Choroid plexus epithelial cell (primary cell): ENCODE data around the gene NCOA3.
A peak's percentile ranks its signal among the peaks of the same experiment; 100 is the strongest.
"Not testable (repeated sequence)": the region's sequence is repeated elsewhere in the genome, so short reads cannot be mapped to it uniquely, and the experiment has no call there.

ENCODE experiments used
- DNase-seq: peaks from one replicate; pipeline ENCODE4 v3.0.0-alpha.2; 2010; ENCODE audit warnings: low read depth
- H3K4me3 ChIP-seq: 2 replicates; pipeline ENCODE4 v1.5.1; 2011; ENCODE audit warnings: low read depth, mild to moderate bottlenecking, control low read depth, low read length, moderate library complexity
- TF ChIP-seq, protein P1 (sequence below): conservative IDR thresholded peaks from 2 replicates; pipeline ENCODE4 v1.5.1; 2011; ENCODE audit warnings: low read depth, mild to moderate bottlenecking, control low read depth, inconsistent platforms, low read length, moderate library complexity

The NCOA3 gene

DNA sequence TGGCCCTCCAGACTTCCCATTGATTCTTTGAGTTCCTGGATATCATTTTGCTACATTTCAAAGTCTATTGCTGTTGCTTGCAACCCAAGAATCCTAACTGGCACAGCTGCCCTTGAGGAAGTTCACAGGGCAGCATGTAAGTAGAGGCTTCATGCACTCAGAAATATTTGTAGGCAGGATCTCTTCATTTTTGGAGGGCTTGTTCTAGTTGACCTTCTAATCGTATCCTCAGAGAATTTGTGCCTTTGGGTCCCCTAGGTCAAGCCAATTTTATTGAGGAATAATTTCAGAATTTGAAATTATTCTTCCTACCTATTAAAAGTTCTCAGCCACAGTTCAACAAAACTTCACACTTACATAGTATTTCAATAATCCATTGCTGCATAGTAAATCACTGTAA, 5.6 kb upstream of the NCOA3 start:
- no peak overlapping the region for H3K4me3 ChIP-seq
- DNase-seq, result no peak
- TF ChIP-seq, protein P1, sequence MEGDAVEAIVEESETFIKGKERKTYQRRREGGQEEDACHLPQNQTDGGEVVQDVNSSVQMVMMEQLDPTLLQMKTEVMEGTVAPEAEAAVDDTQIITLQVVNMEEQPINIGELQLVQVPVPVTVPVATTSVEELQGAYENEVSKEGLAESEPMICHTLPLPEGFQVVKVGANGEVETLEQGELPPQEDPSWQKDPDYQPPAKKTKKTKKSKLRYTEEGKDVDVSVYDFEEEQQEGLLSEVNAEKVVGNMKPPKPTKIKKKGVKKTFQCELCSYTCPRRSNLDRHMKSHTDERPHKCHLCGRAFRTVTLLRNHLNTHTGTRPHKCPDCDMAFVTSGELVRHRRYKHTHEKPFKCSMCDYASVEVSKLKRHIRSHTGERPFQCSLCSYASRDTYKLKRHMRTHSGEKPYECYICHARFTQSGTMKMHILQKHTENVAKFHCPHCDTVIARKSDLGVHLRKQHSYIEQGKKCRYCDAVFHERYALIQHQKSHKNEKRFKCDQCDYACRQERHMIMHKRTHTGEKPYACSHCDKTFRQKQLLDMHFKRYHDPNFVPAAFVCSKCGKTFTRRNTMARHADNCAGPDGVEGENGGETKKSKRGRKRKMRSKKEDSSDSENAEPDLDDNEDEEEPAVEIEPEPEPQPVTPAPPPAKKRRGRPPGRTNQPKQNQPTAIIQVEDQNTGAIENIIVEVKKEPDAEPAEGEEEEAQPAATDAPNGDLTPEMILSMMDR, result no peak

DNA sequence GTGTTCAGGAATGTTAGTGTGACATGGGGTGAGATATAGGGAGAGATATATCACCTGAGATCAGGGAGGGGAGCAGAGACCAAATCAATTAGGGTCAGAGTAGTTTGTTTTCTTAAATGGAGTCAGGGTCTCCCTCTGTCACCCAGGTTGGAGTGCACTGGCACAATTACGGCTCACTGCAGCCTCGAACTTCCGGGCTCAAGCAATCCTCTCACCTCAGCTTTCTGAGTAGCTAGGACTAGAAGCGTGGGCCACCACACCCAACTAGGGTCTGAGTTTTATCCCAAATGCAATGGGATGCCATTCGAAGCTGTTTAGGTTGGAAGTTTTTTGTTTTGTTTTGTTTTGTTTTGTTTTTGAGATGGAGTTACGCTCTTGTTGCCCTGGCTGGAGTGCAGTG, 3.1 kb upstream of the NCOA3 start:
- H3K4me3 ChIP-seq, result no peak overlapping the region
- TF ChIP-seq, protein P1, result no peak
- DNase-seq, result no peak

DNA sequence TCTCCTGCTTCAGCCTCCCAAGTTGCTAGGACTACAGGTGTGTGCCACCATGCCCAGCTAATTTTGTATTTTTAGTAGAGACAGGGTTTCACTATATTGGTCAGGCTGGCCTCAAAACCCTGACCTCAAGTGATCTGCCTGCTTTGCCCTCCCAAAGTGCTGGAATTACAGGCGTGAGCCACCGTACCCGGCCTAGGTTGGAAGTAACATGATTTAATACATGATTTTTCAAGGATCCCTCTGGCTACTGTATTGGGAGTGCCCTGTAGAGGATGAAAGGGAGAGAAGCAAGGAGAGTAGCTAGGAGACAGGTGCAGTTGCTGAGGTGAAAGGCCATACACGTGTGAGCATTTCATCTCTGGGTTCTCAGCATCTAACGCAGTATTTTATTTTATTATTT, 2.6 kb upstream of the NCOA3 start:
- no peak for DNase-seq
- no peak overlapping the region for H3K4me3 ChIP-seq
- TF ChIP-seq, protein P1, result no peak

DNA sequence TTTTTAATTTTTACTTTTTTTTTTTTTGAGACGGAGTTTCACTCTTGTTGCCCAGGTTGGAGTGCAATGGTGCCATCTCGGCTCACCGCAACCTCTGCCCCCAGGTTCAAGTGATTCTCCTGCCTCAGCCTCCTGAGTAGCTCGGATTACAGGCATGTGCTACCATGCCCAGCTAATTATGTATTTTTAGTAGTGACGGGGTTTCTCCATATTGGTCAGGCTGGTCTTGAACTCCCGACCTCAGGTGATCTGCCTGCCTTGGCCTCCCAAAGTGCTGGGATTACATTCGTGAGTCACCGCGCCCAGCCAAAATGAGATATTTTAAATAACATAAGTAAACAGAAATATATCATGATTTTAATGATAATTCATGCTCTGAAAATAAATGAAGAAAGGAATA, 1.6 kb upstream of the NCOA3 start:
- not testable (repeated sequence) for H3K4me3 ChIP-seq, DNase-seq

DNA sequence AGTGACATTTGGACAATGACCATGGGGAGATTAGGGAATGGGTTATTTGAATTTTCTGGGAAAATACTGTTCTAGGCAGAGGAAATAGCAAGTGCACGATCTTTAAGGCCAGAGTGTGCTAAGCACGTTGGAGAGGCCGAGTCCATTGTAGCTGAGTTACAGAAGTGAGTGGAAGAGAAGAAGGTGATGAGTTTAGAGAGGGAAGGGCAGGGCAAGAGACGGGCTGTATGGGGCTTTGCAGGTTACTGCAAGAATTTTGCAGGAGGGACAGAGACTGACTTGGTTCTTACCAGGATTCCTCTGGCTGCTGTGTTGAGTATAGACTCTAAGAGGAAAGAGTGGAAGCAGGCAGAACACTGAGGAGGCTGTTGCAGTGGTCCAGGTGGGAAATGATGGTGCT, 1.1 kb upstream of the NCOA3 start:
- no peak for DNase-seq
- TF ChIP-seq, protein P1, result no peak
- H3K4me3 ChIP-seq, result no peak overlapping the region

DNA sequence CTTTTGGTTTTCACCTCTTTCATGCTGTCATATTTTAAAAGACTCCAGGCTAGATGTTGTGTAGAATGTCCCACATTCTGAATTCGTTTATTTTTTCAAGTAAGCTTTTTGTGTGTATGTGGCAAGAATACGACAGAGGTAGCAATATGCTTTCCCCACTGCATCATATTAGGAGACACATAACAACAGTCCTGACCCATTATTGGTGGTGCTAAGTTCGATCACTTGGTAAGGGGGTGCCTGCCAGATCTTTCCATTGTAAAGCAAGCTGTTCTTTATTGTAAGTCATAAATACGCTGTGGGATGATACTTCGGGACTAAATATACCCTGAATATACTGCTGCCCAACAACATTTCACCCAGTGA, 588 bp upstream of the NCOA3 start:
- TF ChIP-seq, protein P1, result no peak
- DNase-seq, result peak; percentile 37

DNA sequence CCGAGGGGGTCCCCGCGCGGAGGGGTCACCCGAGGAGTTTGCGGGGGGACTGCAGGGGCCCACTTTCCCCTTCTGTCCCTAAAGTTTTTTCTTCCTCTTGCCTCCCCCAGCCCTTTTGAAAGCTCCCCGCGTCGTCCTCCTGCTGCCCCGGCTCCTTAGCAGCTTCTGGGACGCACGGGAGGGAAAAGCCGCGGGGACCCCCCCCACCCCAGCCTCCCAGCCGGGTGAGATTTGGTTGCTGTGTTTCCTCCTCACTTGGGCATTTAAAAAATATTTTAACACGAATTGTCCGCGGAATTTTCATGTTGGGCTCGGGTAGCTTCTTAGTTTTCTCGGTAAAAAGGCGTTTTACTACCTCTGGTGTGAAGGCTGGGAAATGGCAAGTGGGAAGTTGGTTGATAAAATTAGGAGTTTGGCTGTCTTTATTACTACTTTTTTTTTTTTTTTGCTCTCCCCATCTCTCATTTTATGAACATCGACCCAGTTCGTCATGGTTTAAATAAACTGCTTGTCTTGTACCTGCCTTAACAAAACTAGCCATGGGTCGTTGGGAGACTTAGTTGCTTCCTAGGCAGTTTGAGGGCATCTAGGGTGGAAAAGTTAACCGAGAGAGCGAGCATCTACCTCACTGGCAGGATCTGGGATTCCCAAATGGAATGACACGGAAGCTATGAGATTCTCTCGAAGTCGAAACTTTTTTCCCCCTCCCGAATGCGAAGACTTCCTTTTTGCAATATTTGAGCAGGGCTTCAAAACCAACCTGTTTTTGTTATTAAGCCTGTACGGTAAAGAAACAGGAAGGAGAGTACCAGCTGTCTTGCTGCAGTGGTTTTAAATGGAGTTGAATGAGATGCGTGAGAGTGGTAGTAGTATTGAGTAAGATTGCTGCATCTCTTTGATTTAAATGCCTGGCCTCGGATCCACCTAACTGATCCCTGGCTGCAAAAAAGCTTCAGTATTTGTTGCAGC, 868 bp downstream of the NCOA3 start:
- peak overlapping the region; percentile 89 for H3K4me3 ChIP-seq
- TF ChIP-seq, protein P1, result peak; percentile 12
- DNase-seq, result peak; percentile 51

More for the DNA sequence above, 588 bp upstream of the NCOA3 start:
- H3K4me3 ChIP-seq, result peak overlapping the region; percentile 89
